ENCODE measurements around the gene CDK13.

The CDK13 gene

GRCh38 chr7:39951226-39952194, 1.5 kb downstream of the CDK13 start:
- under 1% methylated on average over 79 of the region's 79 CpGs for WGBS
- Histone ChIP-seq H2BK15ac (ENCODE audit: low read depth, poor library complexity, severe bottlenecking) (no peak overlapping the region), H3K79me1 (replicated peaks; ENCODE audit: low read length, poor library complexity, severe bottlenecking) (peaks cover 6% of the 10 kb centered on the region), H3K23ac (ENCODE audit: low read length in 2 of 2) (peak overlapping the region; percentile 90 to 91), H2BK12ac (ENCODE audit: low read length in 2 of 2) (no peak overlapping the region), H3K27me3 (ENCODE audit: control insufficient read depth in 1 of 2, insufficient read depth in 1 of 2, low read length in 2 of 2) (no peaks in the 10 kb centered on the region), H3K4me3 (ENCODE audit: insufficient read depth in 1 of 2, low read depth in 1 of 2, low read length in 2 of 2) (peak overlapping the region; percentile 88 to 92), H3K27ac (ENCODE audit: low read length, poor library complexity, severe bottlenecking) (peak overlapping the region; percentile 5), H3K4me1 (ENCODE audit: control insufficient read depth, insufficient read depth, low read depth, low read length) (peaks cover 2% of the 10 kb centered on the region), H2BK5ac (ENCODE audit: low read depth, low read length, poor library complexity, severe bottlenecking) (no peak overlapping the region), H2BK120ac (ENCODE audit: low read depth, low read length) (peak overlapping the region; percentile 79), H2AK5ac (ENCODE audit: low read length, severe bottlenecking) (no peak overlapping the region), H3K36me3 (ENCODE audit: control insufficient read depth in 1 of 2, insufficient read depth in 2 of 2, low read depth in 1 of 2, low read length in 2 of 2) (peaks cover 0 to 8% of the 10 kb centered on the region in 2 experiments), H2AFZ (ENCODE audit: low read depth, low read length) (no peak overlapping the region), H4K8ac (ENCODE audit: low read length) (no peak overlapping the region), H3K9me3 (ENCODE audit: control insufficient read depth, low read length) (no peaks in the 10 kb centered on the region), H4K91ac (ENCODE audit: low read length) (peak overlapping the region; percentile 96), H3K9ac (ENCODE audit: low read length) (peak overlapping the region; percentile 94), H3K14ac (ENCODE audit: low read length in 2 of 2) (peak overlapping the region; percentile 89 to 92), H3K18ac (ENCODE audit: low read depth in 1 of 2, low read length in 2 of 2) (peak overlapping the region; percentile 11 to 61), H3K4me2 (ENCODE audit: low read length, poor library complexity, severe bottlenecking) (peak overlapping the region; percentile 97), H3K4ac (ENCODE audit: low read depth in 1 of 2, low read length in 2 of 2) (peak overlapping the region; percentile 81 to 92)
- DNase-seq: peak; percentile 77

GRCh38 chr7:39952374-39952773, 2.3 kb downstream of the CDK13 start:
- no peak overlapping the region for H2BK120ac ChIP-seq (ENCODE audit: low read depth, low read length)
- H3K9ac ChIP-seq (ENCODE audit: low read length): peak overlapping the region; percentile 94
- no peak overlapping the region for H3K27ac ChIP-seq (ENCODE audit: low read length, poor library complexity, severe bottlenecking)
- H3K4me2 ChIP-seq (ENCODE audit: low read length, poor library complexity, severe bottlenecking): no peak overlapping the region
- H3K36me3 ChIP-seq (ENCODE audit: control insufficient read depth in 1 of 2, insufficient read depth in 2 of 2, low read depth in 1 of 2, low read length in 2 of 2): peaks cover 0 to 8% of the 10 kb centered on the region in 2 experiments
- H4K91ac ChIP-seq (ENCODE audit: low read length): no peak overlapping the region
- H3K79me1 ChIP-seq (replicated peaks; ENCODE audit: low read length, poor library complexity, severe bottlenecking): peaks cover 6% of the 10 kb centered on the region
- peaks cover 2% of the 10 kb centered on the region for H3K4me1 ChIP-seq (ENCODE audit: control insufficient read depth, insufficient read depth, low read depth, low read length)
- no peak overlapping the region for H2BK15ac ChIP-seq (ENCODE audit: low read depth, poor library complexity, severe bottlenecking)
- whole genome bisulfite sequencing: 29% methylated on average over 1 of the region's 2 CpGs
- DNase-seq: peak; percentile 58
- no peak overlapping the region for H3K23ac ChIP-seq (ENCODE audit: low read length in 2 of 2)
- H3K18ac ChIP-seq (ENCODE audit: low read depth in 1 of 2, low read length in 2 of 2): no peak overlapping the region
- no peaks in the 10 kb centered on the region for H3K27me3 ChIP-seq (ENCODE audit: control insufficient read depth in 1 of 2, insufficient read depth in 1 of 2, low read length in 2 of 2)
- H2AFZ ChIP-seq (ENCODE audit: low read depth, low read length): no peak overlapping the region
- H2BK5ac ChIP-seq (ENCODE audit: low read depth, low read length, poor library complexity, severe bottlenecking): no peak overlapping the region
- no peak overlapping the region for H4K8ac ChIP-seq (ENCODE audit: low read length)
- H3K4me3 ChIP-seq (ENCODE audit: insufficient read depth in 1 of 2, low read depth in 1 of 2, low read length in 2 of 2): peak overlapping the region in 1 of 2 experiments; percentile 88
- H3K9me3 ChIP-seq (ENCODE audit: control insufficient read depth, low read length): no peaks in the 10 kb centered on the region
- no peak overlapping the region for H3K4ac ChIP-seq (ENCODE audit: low read depth in 1 of 2, low read length in 2 of 2)
- no peak overlapping the region for H3K14ac ChIP-seq (ENCODE audit: low read length in 2 of 2)
- no peak overlapping the region for H2AK5ac ChIP-seq (ENCODE audit: low read length, severe bottlenecking)
- no peak overlapping the region for H2BK12ac ChIP-seq (ENCODE audit: low read length in 2 of 2)

GRCh38 chr7:39952803-39953202, 2.7 kb downstream of the CDK13 start:
- Histone ChIP-seq H2BK15ac (ENCODE audit: low read depth, poor library complexity, severe bottlenecking) (no peak overlapping the region), H3K9me3 (ENCODE audit: control insufficient read depth, low read length) (no peaks in the 10 kb centered on the region), H2BK5ac (ENCODE audit: low read depth, low read length, poor library complexity, severe bottlenecking) (no peak overlapping the region), H2BK12ac (ENCODE audit: low read length in 2 of 2) (no peak overlapping the region), H2AK5ac (ENCODE audit: low read length, severe bottlenecking) (no peak overlapping the region), H3K4ac (ENCODE audit: low read depth in 1 of 2, low read length in 2 of 2) (no peak overlapping the region), H4K8ac (ENCODE audit: low read length) (no peak overlapping the region), H2AFZ (ENCODE audit: low read depth, low read length) (no peak overlapping the region), H3K36me3 (ENCODE audit: control insufficient read depth in 1 of 2, insufficient read depth in 2 of 2, low read depth in 1 of 2, low read length in 2 of 2) (peaks cover 0 to 8% of the 10 kb centered on the region in 2 experiments), H3K9ac (ENCODE audit: low read length) (peak overlapping the region; percentile 94), H3K79me1 (replicated peaks; ENCODE audit: low read length, poor library complexity, severe bottlenecking) (peaks cover 5% of the 10 kb centered on the region), H3K23ac (ENCODE audit: low read length in 2 of 2) (no peak overlapping the region), H3K4me2 (ENCODE audit: low read length, poor library complexity, severe bottlenecking) (peak overlapping the region; percentile 37), H3K18ac (ENCODE audit: low read depth in 1 of 2, low read length in 2 of 2) (no peak overlapping the region), H2BK120ac (ENCODE audit: low read depth, low read length) (no peak overlapping the region), H3K4me3 (ENCODE audit: insufficient read depth in 1 of 2, low read depth in 1 of 2, low read length in 2 of 2) (peak overlapping the region in 1 of 2 experiments; percentile 88), H3K4me1 (ENCODE audit: control insufficient read depth, insufficient read depth, low read depth, low read length) (peaks cover 2% of the 10 kb centered on the region), H3K27ac (ENCODE audit: low read length, poor library complexity, severe bottlenecking) (no peak overlapping the region), H4K91ac (ENCODE audit: low read length) (no peak overlapping the region), H3K14ac (ENCODE audit: low read length in 2 of 2) (no peak overlapping the region), H3K27me3 (ENCODE audit: control insufficient read depth in 1 of 2, insufficient read depth in 1 of 2, low read length in 2 of 2) (no peaks in the 10 kb centered on the region)
- WGBS: 29% methylated on average over 1 of the region's 3 CpGs
- peak; percentile 32 for DNase-seq

GRCh38 chr7:39954694-39955093, 4.6 kb downstream of the CDK13 start:
- Histone ChIP-seq H3K27me3 (ENCODE audit: control insufficient read depth in 1 of 2, insufficient read depth in 1 of 2, low read length in 2 of 2) (no peaks in the 10 kb centered on the region), H2BK15ac (ENCODE audit: low read depth, poor library complexity, severe bottlenecking) (no peak overlapping the region), H4K91ac (ENCODE audit: low read length) (no peak overlapping the region), H3K4me3 (ENCODE audit: insufficient read depth in 1 of 2, low read depth in 1 of 2, low read length in 2 of 2) (peak overlapping the region in 1 of 2 experiments; percentile 88), H3K79me1 (replicated peaks; ENCODE audit: low read length, poor library complexity, severe bottlenecking) (no peaks in the 10 kb centered on the region), H2AFZ (ENCODE audit: low read depth, low read length) (no peak overlapping the region), H2BK120ac (ENCODE audit: low read depth, low read length) (no peak overlapping the region), H3K9me3 (ENCODE audit: control insufficient read depth, low read length) (no peaks in the 10 kb centered on the region), H3K36me3 (ENCODE audit: control insufficient read depth in 1 of 2, insufficient read depth in 2 of 2, low read depth in 1 of 2, low read length in 2 of 2) (peaks cover 0 to 8% of the 10 kb centered on the region in 2 experiments), H4K8ac (ENCODE audit: low read length) (no peak overlapping the region), H3K27ac (ENCODE audit: low read length, poor library complexity, severe bottlenecking) (no peak overlapping the region), H2BK12ac (ENCODE audit: low read length in 2 of 2) (no peak overlapping the region), H2AK5ac (ENCODE audit: low read length, severe bottlenecking) (no peak overlapping the region), H3K18ac (ENCODE audit: low read depth in 1 of 2, low read length in 2 of 2) (no peak overlapping the region), H3K4me1 (ENCODE audit: control insufficient read depth, insufficient read depth, low read depth, low read length) (no peaks in the 10 kb centered on the region), H2BK5ac (ENCODE audit: low read depth, low read length, poor library complexity, severe bottlenecking) (no peak overlapping the region), H3K23ac (ENCODE audit: low read length in 2 of 2) (no peak overlapping the region), H3K14ac (ENCODE audit: low read length in 2 of 2) (no peak overlapping the region), H3K9ac (ENCODE audit: low read length) (peak overlapping the region; percentile 94), H3K4me2 (ENCODE audit: low read length, poor library complexity, severe bottlenecking) (no peak overlapping the region), H3K4ac (ENCODE audit: low read depth in 1 of 2, low read length in 2 of 2) (no peak overlapping the region)
- no peak for DNase-seq
- WGBS: 100% methylated on average over 1 of the region's 4 CpGs

Data from mesenchymal stem cell (in vitro differentiated cells and primary cell).